Lung (tissue), 12 donors: Measurements from ENCODE around the gene GPR4. TPM values are rescaled to one million over a fixed set of nuclear protein-coding genes. Genes with fewer than 3 reads are reported as not detected.

Experiments used
- ATAC-seq: fragments of 200-7000 bp; cut with Tn5 transposase; one replicate; pipeline ENCODE4 v1.9.1; 2020; ENCODE audit warnings: moderate number of reproducible peaks; ENCODE audit not compliant: insufficient read depth, low FRiP score
- DNase-seq, 3 donors: peaks; one replicate each; pipeline ENCODE4 v3.0.0-alpha.2; 2013 to 2017
- H3K27ac ChIP-seq, 2 donors: one replicate each; pipeline ENCODE4 v1.5.1; 2013; ENCODE audit warnings: mild to moderate bottlenecking in 2 of 2, moderate library complexity in 2 of 2, control low read depth in 1 of 2, inconsistent platforms in 1 of 2, low read depth in 1 of 2, low read length in 1 of 2
- H3K27me3 ChIP-seq, 3 donors: one replicate each; pipeline ENCODE4 v1.5.1; 2013; ENCODE audit warnings: low read length in 2 of 3; ENCODE audit not compliant: control insufficient read depth in 3 of 3, insufficient read depth in 3 of 3
- H3K36me3 ChIP-seq, 4 donors: one replicate each; pipeline ENCODE4 v1.5.1; 2013; ENCODE audit warnings: low read length in 4 of 4, mild to moderate bottlenecking in 1 of 4, moderate library complexity in 1 of 4; ENCODE audit not compliant: control insufficient read depth in 4 of 4, insufficient read depth in 4 of 4
- H3K4me1 ChIP-seq, 5 donors: one replicate each; pipeline ENCODE4 v1.5.1; 2013; ENCODE audit warnings: low read length in 5 of 5, mild to moderate bottlenecking in 2 of 5, moderate library complexity in 1 of 5; ENCODE audit not compliant: control insufficient read depth in 5 of 5, insufficient read depth in 5 of 5
- H3K4me3 ChIP-seq: one replicate; pipeline ENCODE4 v1.5.1; 2013; ENCODE audit warnings: mild to moderate bottlenecking, control low read depth, moderate library complexity
- H3K9ac ChIP-seq, 2 donors: one replicate each; pipeline ENCODE4 v1.5.1; 2013; ENCODE audit warnings: low read length in 2 of 2, control low read depth in 1 of 2; ENCODE audit not compliant: insufficient read depth in 1 of 2
- H3K9me3 ChIP-seq, 4 donors: one replicate each; pipeline ENCODE4 v1.5.1; 2013; ENCODE audit warnings: low read length in 3 of 4, mild to moderate bottlenecking in 1 of 4, moderate library complexity in 1 of 4; ENCODE audit not compliant: control insufficient read depth in 4 of 4, insufficient read depth in 3 of 4
- WGBS, 2 donors: extraction: QIAGEN DNeasy Blood & Tissue Kit; methylation state at CpG; one replicate each; pipeline ENCODE4 v1.1.7; 2013; 5-methylcytosine and 5-hydroxymethylcytosine counted together
- polyA plus RNA-seq, 2 donors: library from polyadenylated mRNA; stranded (reverse); fragments of 200-250 nt; gene quantifications; one replicate each; pipeline ENCODE4 v1.2.1, GENCODE V29; 2013
- total RNA-seq, 2 donors: library from RNA; depleted of rRNA in 1 of 2; stranded (reverse); fragments of >200 nt in 1 of 2; gene quantifications; one replicate each; pipeline ENCODE4 v1.2.1, GENCODE V29; 2014 to 2021
- TF ChIP-seq, protein P1 (sequence below): IDR thresholded peaks from 2 replicates; pipeline ENCODE4 v1.5.1; 2012; ENCODE audit warnings: mild to moderate bottlenecking; ENCODE audit errors: control extremely low read depth, extremely low read depth
- donor health status: control.
- donor health status: control.
- donor health status: Bipolar disorder and iron deficiency.
- donor health status: healthy.
- donor health status: DM: yes; HTN: yes; CAD: no.

The GPR4 gene
- total and polyA plus RNA-seq, 4 donors = 1.3 to 12.8 (median 11.8) TPM

DNA sequence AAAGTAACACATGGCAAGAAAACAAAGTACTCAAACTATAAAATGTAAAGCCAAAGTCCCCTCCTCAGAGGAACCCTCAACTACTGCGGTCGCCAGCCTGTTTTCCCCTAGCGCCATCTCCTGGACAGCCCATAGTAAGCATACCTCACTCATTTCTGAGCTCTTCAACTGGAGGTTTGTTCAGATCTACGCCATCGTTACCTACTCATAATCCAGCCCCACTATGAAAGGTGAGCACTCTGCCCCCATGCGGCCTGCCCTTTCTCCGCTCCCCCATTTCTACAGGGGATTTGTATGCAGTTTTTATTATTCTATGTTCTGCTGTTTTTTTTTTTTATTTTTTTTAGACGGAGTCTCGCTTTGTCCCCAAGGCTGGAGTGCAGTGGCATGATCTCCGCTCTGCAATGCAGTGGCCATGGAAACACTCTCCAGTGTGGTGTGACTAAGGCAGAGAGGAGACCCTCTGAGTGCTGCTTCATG lies 43.6 kb downstream of the GPR4 start:
- ATAC-seq (peak; percentile 66), DNase-seq (peak; percentile 42 to 59 (median 51))
- H3K27ac ChIP-seq = no peak overlapping the region
- WGBS, 2 donors = 35 to 50% methylated on average over 10 of the region's 10 CpGs
- no peak overlapping the region for H3K9ac ChIP-seq
- no peak overlapping the region for H3K4me3 ChIP-seq
- no peaks in the 10 kb centered on the region for H3K9me3 ChIP-seq
- H3K36me3 ChIP-seq = peaks cover 0 to 2% (median 0%) of the 10 kb centered on the region in 4 donors
- peaks cover 0 to 1% (median 0%) of the 10 kb centered on the region in 5 donors for H3K4me1 ChIP-seq
- TF ChIP-seq, protein P1, sequence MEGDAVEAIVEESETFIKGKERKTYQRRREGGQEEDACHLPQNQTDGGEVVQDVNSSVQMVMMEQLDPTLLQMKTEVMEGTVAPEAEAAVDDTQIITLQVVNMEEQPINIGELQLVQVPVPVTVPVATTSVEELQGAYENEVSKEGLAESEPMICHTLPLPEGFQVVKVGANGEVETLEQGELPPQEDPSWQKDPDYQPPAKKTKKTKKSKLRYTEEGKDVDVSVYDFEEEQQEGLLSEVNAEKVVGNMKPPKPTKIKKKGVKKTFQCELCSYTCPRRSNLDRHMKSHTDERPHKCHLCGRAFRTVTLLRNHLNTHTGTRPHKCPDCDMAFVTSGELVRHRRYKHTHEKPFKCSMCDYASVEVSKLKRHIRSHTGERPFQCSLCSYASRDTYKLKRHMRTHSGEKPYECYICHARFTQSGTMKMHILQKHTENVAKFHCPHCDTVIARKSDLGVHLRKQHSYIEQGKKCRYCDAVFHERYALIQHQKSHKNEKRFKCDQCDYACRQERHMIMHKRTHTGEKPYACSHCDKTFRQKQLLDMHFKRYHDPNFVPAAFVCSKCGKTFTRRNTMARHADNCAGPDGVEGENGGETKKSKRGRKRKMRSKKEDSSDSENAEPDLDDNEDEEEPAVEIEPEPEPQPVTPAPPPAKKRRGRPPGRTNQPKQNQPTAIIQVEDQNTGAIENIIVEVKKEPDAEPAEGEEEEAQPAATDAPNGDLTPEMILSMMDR = peak; percentile 17
- H3K27me3 ChIP-seq = no peaks in the 10 kb centered on the region

DNA sequence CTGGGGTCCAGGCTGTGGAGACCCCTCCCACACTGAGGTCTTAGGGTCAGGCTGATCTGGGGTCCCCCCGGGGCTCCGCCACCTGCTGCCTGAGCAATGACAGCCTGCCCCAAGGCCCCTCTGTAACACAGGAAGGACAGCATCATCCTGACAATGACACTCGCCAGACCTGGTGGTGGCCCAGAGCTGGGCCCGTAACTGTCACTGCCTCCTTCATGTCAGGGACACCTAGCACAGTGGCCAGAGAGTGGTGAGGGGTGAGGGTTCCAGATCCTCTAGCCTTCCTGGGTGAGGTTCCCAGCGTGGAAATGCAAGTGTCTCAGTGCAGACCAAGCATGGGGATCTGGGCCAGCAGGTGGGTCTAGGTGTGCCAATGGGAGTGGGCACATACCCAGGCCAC lies 45.2 kb downstream of the GPR4 start:
- Histone ChIP-seq H3K27me3 (no peaks in the 10 kb centered on the region), H3K27ac (no peak overlapping the region), H3K9me3 (no peaks in the 10 kb centered on the region), H3K9ac (no peak overlapping the region), H3K4me3 (no peak overlapping the region), H3K36me3 (peaks cover 0 to 9% (median under 1%) of the 10 kb centered on the region in 4 donors), H3K4me1 (peaks cover 0 to 1% (median 0%) of the 10 kb centered on the region in 5 donors)
- ATAC-seq (no peak), DNase-seq (no peak)
- WGBS, 2 donors = 91 to 93% methylated on average over 5 of the region's 5 CpGs
- TF ChIP-seq, protein P1 = no peak

DNA sequence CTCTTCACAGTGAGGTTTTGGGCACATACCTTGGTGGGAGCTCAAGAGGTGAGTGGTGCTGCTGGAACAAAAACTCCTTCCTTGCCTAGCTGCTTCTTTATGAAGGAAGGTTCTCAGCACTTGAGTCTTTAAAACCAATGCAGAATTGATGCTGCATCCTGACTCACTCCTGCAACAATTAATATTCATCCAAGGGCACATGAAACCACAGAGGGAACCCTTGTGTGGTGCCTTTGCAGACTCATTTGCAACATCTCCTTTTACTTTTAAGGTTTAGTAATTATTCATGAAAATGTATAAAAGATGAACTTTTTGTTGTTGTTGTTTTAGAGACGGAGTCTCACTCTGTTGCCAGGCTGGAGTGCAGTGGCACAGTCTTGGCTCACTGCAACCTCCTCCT lies 47.5 kb downstream of the GPR4 start:
- TF ChIP-seq, protein P1 = no peak
- H3K36me3 ChIP-seq = peaks cover 0 to 9% (median under 1%) of the 10 kb centered on the region in 4 donors
- no peak for ATAC-seq
- no peak overlapping the region for H3K9ac ChIP-seq
- peaks cover 0 to 2% (median 0%) of the 10 kb centered on the region in 5 donors for H3K4me1 ChIP-seq
- H3K9me3 ChIP-seq = no peaks in the 10 kb centered on the region
- WGBS, 2 donors = 91 to 92% methylated on average over 1 of the region's 1 CpG
- DNase-seq = no peak
- H3K27me3 ChIP-seq = no peaks in the 10 kb centered on the region
- no peak overlapping the region for H3K27ac ChIP-seq
- H3K4me3 ChIP-seq = no peak overlapping the region

DNA sequence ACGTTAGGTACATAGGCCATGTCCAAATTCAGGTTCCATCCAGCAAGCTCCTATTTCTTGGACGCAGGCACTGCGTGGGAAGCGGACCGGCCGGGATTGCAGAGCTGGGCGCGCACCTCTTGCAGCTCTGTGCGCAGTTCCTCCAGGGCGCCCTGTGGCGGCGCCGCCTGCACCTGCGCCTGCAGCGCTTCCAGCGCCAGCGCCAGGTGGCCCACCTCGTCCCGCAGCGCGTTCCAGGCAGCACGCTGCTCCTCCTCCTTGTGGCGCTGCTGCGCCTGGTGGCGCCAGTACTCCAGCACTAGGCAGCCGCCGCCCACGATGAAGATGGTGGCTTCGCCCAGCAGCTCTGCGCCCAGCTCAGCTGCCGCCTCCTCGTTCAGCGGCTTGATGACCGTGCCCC lies 48.5 kb downstream of the GPR4 start:
- no peak overlapping the region for H3K4me3 ChIP-seq
- DNase-seq (peak; percentile 24 to 66 (median 61)), ATAC-seq (no peak)
- peaks cover 0 to 9% (median under 1%) of the 10 kb centered on the region in 4 donors for H3K36me3 ChIP-seq
- H3K4me1 ChIP-seq = peaks cover 0 to 2% (median 0%) of the 10 kb centered on the region in 5 donors
- H3K9ac ChIP-seq = no peak overlapping the region
- H3K27ac ChIP-seq = no peak overlapping the region
- no peaks in the 10 kb centered on the region for H3K27me3 ChIP-seq
- no peaks in the 10 kb centered on the region for H3K9me3 ChIP-seq
- 83 to 88% methylated on average over 34 of the region's 34 CpGs for WGBS, 2 donors
- TF ChIP-seq, protein P1 = no peak
